Measurements from ENCODE around the gene FBXL2. TPM values are rescaled to one million over a fixed set of nuclear protein-coding genes. Genes with fewer than 3 reads are reported as not detected.

Gene FBXL2, protein sequence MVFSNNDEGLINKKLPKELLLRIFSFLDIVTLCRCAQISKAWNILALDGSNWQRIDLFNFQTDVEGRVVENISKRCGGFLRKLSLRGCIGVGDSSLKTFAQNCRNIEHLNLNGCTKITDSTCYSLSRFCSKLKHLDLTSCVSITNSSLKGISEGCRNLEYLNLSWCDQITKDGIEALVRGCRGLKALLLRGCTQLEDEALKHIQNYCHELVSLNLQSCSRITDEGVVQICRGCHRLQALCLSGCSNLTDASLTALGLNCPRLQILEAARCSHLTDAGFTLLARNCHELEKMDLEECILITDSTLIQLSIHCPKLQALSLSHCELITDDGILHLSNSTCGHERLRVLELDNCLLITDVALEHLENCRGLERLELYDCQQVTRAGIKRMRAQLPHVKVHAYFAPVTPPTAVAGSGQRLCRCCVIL
- 23.2 and 30.7 TPM in 2 replicates for total RNA-seq

DNA sequence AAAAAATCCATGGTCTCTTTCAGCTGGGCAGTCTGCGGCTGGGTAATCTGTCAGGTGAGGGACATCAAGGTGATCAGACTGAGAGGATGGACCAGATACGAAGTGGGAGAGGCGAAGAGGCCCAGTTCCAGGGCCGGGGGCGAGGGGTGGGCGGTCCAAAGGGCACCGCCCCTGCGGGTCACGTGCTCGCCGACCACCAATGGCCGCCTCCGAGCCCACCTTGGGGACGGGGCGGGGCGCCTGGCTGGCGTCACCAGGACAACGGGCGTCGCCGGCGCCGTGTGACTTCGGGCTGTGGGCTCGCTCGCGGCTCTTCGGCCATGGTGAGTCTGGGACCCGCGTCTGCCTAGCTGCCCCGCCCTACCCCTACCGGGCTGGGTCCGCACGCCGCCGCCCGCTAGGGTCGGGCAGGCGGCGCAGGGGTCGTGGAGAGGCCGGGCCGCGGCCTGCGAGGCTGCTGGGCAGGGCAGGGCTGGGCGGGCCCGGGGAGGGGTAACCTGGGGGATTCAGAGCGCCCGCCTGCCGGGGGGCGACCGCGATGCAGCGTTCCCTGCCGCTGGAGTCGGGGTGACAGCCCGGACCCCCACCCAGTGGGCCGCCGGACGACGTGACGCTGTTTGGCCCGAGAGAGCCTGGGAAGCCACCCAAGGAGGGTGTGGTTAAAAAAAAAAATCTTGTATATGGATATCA, at the start of gene FBXL2:
Gene FBXL2, plus strand, starts transcription at position 250 of the 690 bp plus-strand sequence. Its CDS starts 71 bp downstream, at position 321.

Small RNA genes within 50 kb of the gene (small RNA-seq; reads per million reads assigned to genes)
- not detected for gene RNU7-110P

Other genes with a start within 250 kb of the FBXL2 start
- 68.3 and 70.5 TPM in 2 replicates for gene GLB1, start 180.3 kb upstream of the FBXL2 start, total RNA-seq
- gene TMPPE, start 180.3 kb upstream of the FBXL2 start, total RNA-seq = 9.8 and 11.0 TPM in 2 replicates
- gene CRTAP, start 163.4 kb upstream of the FBXL2 start, total RNA-seq = 135 and 166 TPM in 2 replicates
- gene SUSD5, start 58.6 kb upstream of the FBXL2 start, total RNA-seq = 3.9 and 4.3 TPM in 2 replicates
- gene UBP1, start 163.0 kb downstream of the FBXL2 start, total RNA-seq = 76.8 and 91.8 TPM in 2 replicates